Central memory CD4-positive, alpha-beta T cell (primary cell): ENCODE data around the gene ALPK3.

Experiments
- DNase-seq: peaks from one replicate; pipeline ENCODE4 v3.0.0; 2022

ALPK3 gene

GRCh38 chr15:84898761-84899160 is 81.6 kb downstream of the ALPK3 start:
- DNase-seq = no peak

- DNase-seq = no peak
Observed at GRCh38 chr15:84899750-84900149, 82.6 kb downstream of the ALPK3 start.

- DNase-seq = no peak
Observed at GRCh38 chr15:84901540-84901939, 84.4 kb downstream of the ALPK3 start.

GRCh38 chr15:84903751-84904150 is 86.6 kb downstream of the ALPK3 start:
- DNase-seq = no peak

- no peak for DNase-seq
Observed at GRCh38 chr15:84904419-84904818, 87.3 kb downstream of the ALPK3 start.

GRCh38 chr15:84905016-84905916 is 88.1 kb downstream of the ALPK3 start:
- no peak for DNase-seq

- no peak for DNase-seq
Observed at GRCh38 chr15:84907731-84908130, 90.6 kb downstream of the ALPK3 start.

- no peak for DNase-seq
Observed at GRCh38 chr15:84908564-84908963, 91.4 kb downstream of the ALPK3 start.

GRCh38 chr15:84909029-84909428 is 91.9 kb downstream of the ALPK3 start:
- no peak for DNase-seq

- DNase-seq = no peak
Observed at GRCh38 chr15:84909782-84910181, 92.6 kb downstream of the ALPK3 start.

GRCh38 chr15:84910928-84911623 is 93.9 kb downstream of the ALPK3 start:
- no peak for DNase-seq

- no peak for DNase-seq
Observed at GRCh38 chr15:84911879-84912660, 94.9 kb downstream of the ALPK3 start.

GRCh38 chr15:84913360-84913723 is 96.2 kb downstream of the ALPK3 start:
- no peak for DNase-seq

GRCh38 chr15:84914351-84914750 is 97.2 kb downstream of the ALPK3 start:
- no peak for DNase-seq

GRCh38 chr15:84914909-84915605 is 97.9 kb downstream of the ALPK3 start:
- DNase-seq = no peak

GRCh38 chr15:84915606-84915958 is 98.4 kb downstream of the ALPK3 start:
- DNase-seq = no peak

- DNase-seq = no peak
Observed at GRCh38 chr15:84917452-84917851, 100.3 kb downstream of the ALPK3 start.

- DNase-seq = no peak
Observed at GRCh38 chr15:84919106-84919667, 102.0 kb downstream of the ALPK3 start.

- DNase-seq = no peak
Observed at GRCh38 chr15:84921121-84921520, 104.0 kb downstream of the ALPK3 start.

- DNase-seq = no peak
Observed at GRCh38 chr15:84922530-84922929, 105.4 kb downstream of the ALPK3 start.
